Fibroblast of the aortic adventitia (primary cell): Measurements from ENCODE around the gene C1QL2. TPM values are rescaled to one million over a fixed set of nuclear protein-coding genes. Genes with fewer than 3 reads are reported as not detected.

ENCODE experiments used
- DNase-seq: peaks from one replicate; pipeline ENCODE4 v3.0.0-alpha.2; 2010; ENCODE audit warnings: low read depth
- H3K4me3 ChIP-seq: 2 replicates; pipeline ENCODE4 v1.5.1; 2011; ENCODE audit warnings: low read depth, mild to moderate bottlenecking, control low read depth, low read length, moderate library complexity
- total RNA-seq: library from RNA; depleted of rRNA; stranded (reverse); fragments of >200 nt; gene quantifications from 2 replicates; pipeline ENCODE4 v1.2.3, GENCODE V29; 2012; ENCODE audit warnings: low replicate concordance
- TF ChIP-seq, protein P1 (sequence below): IDR thresholded peaks from 2 replicates; pipeline ENCODE4 v1.5.1; 2011; ENCODE audit warnings: mild to moderate bottlenecking, low read length, control low read depth, inconsistent platforms; ENCODE audit not compliant: insufficient read depth

C1QL2 gene
- total RNA-seq, 1 donor = not detected

DNA sequence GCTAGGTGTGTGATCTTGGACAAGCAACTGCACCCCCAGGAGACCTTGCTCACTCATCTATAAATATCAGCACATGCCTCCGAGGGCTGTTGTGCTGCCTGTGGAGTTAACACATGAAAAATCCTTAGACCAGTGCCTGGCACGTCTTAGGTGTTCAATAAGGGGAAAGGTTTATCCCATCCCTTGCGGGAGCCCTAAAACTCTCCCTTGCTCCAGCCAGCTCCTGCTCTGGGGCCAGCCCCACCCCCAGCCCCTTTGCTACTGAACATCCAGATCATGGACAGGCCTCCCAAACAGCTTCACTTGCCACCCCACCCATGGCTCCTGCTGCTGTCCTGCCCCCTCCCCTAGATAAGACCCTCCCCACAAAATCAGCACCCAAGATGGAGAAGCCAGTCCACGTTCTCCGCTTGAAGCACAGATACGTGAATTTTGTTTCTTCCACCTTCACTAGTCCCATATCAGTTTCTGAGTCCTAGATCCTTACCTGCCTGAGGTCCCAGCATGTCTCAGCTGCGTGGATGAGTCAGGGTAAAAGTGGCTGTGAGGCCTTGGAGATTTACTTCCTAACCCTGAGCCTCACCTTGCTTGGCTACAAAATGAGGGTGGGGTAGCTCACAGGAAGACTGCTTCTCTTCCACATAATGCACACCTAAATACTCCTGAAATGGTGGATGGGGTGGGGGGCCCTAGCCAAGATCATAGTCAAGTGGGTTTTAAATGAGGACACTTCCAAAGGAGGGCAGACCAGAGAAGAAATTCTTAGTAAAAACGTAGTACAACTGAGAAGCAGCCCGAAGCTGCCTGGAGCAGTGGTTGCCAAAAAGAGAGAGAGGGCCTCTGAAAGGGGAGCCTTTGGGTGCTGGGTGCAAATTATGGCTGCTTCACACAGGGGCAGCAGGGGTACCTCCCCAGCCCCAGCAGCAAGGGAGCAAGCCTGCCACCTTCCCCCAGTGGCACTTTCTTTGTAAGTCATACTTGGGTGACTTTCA, 40.4 kb downstream of the C1QL2 start:
- no peak for DNase-seq
- no peak overlapping the region for H3K4me3 ChIP-seq
- TF ChIP-seq, protein P1, sequence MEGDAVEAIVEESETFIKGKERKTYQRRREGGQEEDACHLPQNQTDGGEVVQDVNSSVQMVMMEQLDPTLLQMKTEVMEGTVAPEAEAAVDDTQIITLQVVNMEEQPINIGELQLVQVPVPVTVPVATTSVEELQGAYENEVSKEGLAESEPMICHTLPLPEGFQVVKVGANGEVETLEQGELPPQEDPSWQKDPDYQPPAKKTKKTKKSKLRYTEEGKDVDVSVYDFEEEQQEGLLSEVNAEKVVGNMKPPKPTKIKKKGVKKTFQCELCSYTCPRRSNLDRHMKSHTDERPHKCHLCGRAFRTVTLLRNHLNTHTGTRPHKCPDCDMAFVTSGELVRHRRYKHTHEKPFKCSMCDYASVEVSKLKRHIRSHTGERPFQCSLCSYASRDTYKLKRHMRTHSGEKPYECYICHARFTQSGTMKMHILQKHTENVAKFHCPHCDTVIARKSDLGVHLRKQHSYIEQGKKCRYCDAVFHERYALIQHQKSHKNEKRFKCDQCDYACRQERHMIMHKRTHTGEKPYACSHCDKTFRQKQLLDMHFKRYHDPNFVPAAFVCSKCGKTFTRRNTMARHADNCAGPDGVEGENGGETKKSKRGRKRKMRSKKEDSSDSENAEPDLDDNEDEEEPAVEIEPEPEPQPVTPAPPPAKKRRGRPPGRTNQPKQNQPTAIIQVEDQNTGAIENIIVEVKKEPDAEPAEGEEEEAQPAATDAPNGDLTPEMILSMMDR = no peak

DNA sequence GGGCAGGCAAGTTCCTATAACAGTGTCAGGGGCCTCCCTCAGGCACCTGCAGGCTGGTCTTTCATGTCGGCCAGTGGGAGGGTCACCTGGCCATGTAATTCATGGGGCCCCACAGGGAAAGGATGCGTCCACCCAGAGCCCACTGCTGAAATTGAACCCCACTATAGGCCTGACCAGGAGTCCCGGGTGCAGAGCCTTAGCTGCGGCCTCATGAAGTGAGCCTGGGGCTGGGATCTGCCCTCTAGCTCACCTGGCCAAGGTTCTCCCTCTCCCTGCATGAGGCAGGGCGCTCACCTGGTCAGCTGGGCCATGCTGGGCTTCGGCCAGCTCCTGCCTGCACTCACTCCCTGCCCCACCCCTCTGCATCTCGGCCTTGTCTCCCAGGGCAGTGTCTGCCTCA, 41.1 kb downstream of the C1QL2 start:
- no peak overlapping the region for H3K4me3 ChIP-seq
- no peak for DNase-seq
- TF ChIP-seq, protein P1 = no peak

DNA sequence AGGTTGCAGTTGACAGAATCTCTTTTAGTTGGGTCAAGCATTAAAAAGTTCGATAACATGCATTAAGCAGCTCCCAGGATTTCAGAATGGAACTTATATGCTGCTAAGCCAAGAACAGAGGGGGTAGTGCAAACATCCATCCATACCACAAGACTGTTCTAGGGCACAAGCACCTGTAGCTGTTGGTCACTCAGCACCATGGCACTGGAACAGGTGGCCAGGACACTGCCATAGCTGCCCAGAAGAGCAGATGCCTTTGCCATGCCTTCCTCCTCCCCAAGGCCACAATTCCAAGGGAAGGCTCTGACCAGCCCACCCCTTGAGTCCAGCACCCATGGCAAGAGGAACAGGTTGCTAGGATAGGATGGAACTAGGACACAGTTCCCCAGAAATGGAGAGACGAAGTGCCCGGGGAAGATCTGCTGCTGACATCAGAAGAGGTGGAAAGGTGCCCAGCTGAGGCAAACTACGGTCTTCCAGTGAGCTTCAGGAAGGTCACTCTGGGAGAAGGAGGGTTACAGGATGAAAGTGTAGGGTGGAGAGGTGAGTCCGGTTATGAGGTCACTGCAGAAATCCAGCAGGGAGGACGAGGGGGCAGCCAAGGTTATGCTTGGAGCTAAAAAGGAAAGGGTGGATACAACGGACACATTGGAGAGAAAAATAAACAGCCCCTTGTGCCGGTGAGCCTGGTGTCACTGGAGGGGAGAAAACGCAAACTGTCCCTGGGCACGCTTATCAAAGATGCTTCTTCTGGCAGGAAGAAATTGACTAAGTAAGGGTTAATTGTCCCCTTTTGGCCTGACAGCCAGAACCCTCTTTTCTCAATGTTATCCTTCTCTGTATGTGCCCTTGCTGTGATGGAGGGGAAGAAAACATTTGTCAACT, 41.9 kb downstream of the C1QL2 start:
- TF ChIP-seq, protein P1 = no peak
- no peak for DNase-seq
- H3K4me3 ChIP-seq = no peak overlapping the region

DNA sequence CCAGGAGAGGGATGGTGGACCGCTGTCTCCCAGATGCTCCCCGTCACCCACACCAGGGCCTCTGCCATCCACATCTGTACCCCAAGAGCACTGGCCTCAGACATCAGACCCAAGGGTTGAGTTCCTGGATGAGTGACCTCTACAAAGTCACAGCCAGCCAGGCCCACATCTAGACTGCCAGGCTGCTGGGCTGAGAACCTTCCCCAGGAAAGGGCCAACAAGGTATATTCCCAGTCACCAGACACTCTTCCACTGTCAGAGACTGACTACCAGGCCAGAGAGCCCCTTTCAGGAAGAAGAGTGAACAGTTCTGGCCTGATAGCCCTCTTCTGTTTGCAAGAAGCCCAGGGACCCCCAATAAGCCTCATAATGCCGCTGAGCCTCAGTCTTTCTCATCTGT, 44.3 kb downstream of the C1QL2 start:
- TF ChIP-seq, protein P1 = no peak
- H3K4me3 ChIP-seq = no peak overlapping the region
- no peak for DNase-seq

DNA sequence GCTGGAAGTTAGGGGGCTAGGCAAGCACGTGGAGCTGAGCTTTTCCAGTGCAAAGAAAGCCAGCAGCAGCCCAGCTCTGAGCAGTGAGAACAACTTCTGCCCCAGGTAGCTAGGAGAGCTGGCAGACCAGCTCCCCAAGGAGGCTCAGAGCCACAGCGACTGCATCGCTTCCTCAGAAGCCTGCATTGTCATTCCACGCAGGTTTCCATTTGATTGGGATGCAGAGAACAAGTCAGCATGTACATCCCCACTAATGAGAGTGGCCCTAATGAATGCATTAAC, 45.1 kb downstream of the C1QL2 start:
- TF ChIP-seq, protein P1 = no peak

DNA sequence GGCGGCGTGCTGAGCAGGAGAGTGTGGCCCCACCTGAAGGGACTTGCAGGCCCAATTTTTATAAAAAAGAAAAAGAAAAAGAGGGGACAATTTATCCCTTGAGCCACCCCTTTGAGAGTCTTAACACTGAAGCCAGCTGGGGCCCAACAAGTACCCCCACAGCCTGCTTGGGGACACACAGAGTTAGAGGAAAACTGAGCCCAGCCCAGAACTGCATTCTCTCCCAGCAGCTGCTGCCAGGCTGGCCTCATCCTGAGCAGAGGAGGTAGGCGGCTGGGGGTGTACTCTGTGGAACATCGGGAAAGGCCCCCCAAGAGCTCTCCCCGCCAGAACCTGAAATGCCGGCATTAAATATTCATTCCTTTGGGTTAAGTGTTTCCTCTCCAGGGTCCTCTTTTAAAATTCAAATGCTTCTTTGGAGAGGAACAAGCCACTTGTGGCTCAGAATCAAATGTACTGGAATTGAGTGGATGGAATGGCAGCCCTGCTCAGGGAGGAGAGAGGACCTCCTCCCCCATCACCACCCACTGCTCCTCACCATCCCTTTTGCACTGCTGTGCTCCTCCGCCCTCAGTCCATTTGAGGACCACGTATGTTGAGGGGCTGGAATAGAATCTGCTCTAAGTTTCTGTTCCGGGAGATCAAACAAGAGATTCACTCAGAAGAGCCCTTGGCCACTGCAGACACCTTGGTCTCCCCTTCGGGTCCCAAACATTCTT, 45.6 kb downstream of the C1QL2 start:
- TF ChIP-seq, protein P1 = no peak
- DNase-seq = no peak
- no peak overlapping the region for H3K4me3 ChIP-seq

More for the DNA sequence above, 45.1 kb downstream of the C1QL2 start:
- H3K4me3 ChIP-seq = no peak overlapping the region
- DNase-seq = no peak
